ENCODE measurements around the gene EXD3.

DNA sequence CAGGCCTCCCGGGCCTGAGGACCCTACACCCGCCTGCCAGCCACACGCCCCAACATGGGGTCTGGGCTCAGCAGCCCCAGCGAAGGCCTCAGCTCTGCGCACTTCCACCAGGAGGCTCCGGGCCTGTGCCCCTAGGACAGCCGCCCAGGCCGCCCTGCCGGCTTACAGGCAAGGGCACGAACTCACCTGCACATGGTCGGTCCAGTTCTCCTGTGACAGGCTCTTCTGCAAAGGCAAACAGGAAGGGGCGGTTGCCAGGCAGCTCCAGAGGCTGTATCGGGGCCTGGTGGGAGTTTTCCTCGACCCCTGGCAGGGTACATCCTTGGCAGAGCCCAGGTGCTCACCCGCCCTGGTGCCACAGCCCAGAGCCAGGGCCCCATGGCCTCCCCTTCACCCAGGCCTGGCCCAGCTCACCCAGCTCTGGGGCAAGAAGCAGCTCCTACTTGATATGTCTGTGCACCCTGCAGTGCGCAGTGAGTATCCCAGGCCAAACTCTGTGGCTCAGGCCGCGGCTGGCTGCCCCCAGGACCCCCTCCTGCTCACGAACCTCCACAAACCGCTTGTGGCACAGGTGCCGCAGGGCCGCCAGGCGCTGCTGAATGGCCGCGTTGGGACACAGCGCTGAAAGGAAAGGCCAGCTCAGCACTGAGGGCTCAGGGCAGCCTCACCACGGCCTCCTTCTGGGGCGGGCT lies 68.7 kb downstream of the EXD3 start:
- TF ChIP-seq CTCF (conservative IDR thresholded peaks at IDR 0.05 in 1 of 2, IDR thresholded peaks at IDR 0.05 in 1 of 2; ENCODE audit: low read depth in 1 of 2, low read length in 2 of 2) (no peak), EZH2 (IDR thresholded peaks at IDR 0.05; ENCODE audit: low read length, missing control alignments) (no peak)
